ENCODE measurements around the gene RABGAP1.

RABGAP1 gene

DNA sequence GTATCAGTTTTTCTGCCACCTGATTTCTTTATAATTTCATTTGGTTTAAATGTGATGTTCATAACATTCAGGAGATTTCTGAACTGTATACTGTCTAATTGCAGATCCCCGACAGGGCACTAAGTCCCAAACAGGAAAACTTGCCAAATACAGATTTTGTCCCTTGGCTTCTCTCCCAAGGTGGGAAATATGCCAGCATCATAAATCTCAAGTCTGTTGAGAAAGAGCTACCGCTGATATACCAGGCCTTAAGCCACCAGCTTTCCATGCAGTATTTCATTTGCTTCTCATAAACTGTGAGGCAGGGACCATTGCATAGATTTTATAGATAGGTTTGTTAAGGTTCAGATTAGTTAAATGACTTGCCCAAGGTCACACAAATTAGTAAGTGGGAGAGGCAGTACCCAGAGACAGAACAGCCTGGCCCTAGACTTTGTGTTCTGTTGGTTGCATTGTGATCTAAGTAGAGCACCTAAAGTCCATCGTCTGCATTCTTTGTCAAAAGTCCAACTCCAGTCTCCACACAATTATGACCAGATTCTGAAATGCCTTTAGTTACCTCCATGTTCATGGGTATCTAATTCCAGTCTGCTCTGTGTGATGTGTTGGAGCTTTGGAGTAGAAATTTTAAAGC, 108.9 kb downstream of the RABGAP1 start:
- no peak for DNase-seq

GRCh38 chr9:123053046-123053445, 112.2 kb downstream of the RABGAP1 start:
- no peak for DNase-seq

DNA sequence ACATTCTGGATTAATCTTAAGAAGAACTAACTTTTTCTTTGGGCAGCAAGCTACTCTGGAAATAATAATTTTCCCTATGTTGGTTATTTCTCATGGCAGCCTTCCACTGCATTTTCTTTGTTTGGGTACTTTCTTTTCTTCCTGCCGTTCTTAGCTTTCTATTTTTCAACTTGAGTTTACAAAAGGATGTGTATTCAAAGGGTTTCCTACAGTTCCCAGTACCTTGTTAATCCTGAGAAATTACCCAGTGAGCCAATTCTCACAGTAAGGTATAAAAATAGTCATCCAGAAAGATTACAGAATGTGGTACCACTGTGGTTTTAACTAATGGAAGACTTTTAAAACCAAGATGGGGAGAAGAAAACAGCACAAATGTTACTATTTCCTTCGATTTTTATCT, 112.9 kb downstream of the RABGAP1 start:
- no peak for DNase-seq

GRCh38 chr9:123058834-123059233, 118.0 kb downstream of the RABGAP1 start:
- no peak for DNase-seq

DNA sequence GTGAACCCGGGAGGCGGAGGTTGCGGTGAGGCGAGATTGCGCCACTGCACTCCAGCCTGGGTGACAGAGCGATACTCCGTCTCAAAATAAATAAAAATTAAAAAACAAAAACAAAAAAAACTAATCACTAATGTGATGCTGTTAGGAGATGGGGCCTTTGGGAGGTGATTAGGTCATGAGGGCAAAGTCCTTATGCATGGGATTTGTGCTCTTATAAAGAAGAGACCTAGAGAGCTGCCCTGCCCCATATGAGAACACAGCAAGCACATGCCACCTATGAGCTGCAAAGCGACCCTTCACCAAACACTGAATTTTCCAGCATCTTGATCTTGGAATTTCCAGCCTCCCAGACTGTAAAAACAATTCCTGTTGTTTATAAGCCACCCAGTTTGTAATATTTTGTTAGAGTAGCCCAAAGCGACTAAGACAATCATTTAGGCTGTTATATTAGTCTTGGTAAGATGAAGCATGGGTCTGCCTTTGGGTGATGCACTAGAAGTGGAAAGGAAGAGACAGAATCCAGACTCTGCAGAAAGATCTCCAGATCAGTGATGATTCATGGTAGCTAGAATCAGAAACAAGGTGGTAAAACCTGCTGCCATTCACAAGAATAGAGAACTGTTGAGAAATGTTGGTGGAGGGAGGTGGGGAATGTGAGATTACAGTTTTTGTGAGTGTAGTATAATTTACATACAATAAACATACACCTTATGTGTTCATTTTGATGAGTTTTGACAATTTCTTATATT, 118.8 kb downstream of the RABGAP1 start:
- no peak for DNase-seq

GRCh38 chr9:123061216-123061615, 120.4 kb downstream of the RABGAP1 start:
- DNase-seq, result no peak

DNA sequence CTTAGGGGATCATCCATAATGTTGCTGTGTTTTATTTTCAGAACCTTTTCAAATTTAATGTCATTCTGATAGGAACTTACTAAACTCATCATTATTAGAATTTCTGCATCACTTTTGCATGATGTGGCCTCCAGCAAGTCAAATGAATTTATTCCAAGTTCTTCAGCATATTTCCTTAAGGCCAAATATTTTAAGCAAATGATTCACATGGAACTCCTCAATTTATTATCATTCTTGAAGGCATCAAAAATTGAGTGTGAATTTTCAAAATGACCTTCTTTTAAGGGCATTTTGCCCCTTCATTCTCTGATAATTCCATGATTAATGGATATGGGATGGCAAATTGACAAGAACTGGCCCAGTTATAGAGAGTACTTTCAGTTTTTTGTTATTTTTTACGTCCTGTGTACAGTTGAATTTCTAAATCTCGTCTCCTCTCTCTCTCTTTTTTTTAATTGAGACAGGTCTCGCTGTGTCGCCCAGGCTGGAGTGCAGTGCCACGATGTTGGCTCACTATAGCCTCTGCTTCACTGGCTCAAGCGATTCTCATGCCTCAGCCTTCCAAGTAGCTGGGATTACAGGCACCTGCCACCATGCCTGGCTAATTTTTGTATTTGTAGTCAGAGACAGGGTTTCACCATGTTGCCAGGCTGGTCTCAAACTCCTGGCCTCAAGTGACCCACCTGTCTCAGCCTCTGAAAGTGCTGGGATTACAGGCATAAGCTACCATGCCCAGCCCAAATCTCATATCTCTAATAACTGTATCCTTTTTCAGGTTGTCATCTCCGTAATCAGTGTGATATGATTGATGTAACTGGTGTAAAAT, 121.7 kb downstream of the RABGAP1 start:
- no peak for DNase-seq

- DNase-seq, result no peak
These were observed 122.4 kb downstream of the RABGAP1 start for GRCh38 chr9:123063177-123063598.

DNA sequence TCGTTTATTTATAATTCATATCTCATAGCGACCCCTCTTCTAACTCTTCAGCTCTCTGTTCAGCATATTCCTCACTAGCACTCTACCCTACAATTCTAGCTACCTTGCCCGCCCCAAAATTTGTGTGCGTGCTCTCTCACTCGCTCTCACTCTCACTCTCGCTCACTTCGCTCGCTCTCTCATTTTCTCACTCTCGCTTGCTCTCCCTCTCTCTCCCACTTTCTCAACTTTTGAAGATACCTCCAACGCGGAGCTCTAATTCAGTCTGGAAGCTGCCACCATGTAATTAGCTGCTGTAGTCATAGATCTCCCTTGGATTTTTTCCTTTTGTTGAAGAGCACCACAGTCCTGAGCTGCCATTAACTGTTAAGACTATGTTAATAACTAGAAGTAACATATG, 123.1 kb downstream of the RABGAP1 start:
- DNase-seq, result no peak

GRCh38 chr9:123064716-123065115, 123.9 kb downstream of the RABGAP1 start:
- no peak for DNase-seq

DNA sequence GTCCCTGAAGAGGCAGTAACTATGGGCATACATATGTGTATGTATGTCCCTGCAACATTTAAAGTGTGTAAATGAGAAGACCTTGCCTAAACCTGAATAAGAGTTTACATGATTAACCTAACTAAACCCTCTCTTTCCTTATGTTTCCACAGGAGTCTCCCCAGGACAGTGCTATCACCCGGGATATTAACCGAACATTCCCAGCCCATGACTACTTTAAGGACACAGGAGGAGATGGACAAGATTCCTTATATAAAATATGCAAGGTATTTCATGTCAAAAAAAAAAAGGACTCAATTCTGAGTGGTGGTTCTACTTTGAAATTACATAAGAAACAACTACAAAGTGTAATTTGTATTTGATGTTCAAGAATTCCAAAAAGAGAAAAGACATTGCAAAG, 124.4 kb downstream of the RABGAP1 start:
- no peak for DNase-seq

GRCh38 chr9:123067136-123067535, 126.3 kb downstream of the RABGAP1 start:
- no peak for DNase-seq

DNA sequence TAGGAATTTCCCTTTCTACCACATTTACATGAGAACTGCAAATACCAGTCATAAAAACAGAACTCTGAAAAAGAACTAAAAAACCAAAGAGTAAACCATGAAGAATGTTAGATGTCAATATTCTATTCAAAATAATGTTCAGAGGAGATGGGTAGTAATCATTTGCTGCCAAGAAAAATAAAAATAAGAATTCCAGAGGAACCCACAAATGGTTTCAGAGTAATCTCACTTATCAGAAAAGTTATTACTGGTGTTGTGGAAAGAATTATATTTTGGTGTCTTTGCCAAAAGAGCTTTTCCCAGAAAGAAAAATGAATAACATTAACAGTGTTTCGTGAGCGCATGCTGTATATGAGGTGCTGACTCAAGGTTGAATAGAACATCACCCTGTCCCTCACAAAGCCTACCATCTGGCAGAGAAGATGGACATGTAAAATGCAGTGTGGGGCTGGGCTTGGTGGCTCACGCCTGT, 128.2 kb downstream of the RABGAP1 start:
- no peak for DNase-seq

DNA sequence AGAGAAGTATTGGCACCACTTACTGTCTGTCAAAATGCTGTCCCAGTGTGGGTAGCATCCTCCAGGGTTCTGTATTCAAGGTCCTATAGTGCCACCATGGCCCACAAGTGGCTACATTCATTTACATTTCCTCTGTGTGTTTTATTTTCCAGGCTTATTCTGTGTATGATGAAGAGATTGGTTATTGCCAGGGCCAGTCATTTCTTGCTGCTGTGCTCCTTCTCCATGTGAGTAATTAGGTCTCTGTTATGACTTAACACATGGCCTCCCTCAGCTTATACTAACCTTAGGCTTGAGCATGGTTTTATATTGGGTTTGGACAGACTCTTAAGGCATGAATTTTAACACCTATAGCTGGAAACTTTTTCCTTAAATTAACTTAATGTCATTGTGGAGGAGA, 129.4 kb downstream of the RABGAP1 start:
- DNase-seq, result peak in 1 of 5 experiments; percentile 17

DNA sequence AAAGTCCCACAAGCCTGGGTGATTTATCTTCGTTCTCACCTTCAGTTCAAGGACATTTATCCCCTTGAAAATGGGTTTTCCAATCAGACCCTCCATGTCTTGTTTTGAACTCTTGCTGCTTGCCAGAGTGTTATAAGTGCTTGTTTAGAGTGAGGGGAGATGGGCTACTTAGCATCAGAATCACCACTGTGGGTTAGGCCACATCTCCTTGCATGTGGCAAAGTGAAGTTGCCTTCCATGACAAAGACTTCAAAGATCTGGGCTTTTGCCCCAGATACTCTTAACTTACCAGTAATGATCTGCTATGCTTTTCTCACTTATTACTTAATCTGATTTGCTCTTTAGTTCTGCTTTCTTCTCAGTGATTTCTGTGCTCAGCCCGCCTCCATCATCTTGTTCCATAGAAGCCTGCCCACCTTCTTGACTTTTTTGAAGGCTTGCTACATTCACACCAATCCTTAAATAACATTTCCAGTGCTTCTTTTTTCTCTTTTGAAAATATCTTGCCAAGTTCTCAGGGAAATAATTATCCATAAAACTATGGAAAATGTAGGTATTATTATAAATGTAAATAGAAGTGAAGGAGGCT, 131.7 kb downstream of the RABGAP1 start:
- no peak for DNase-seq

- DNase-seq, result no peak
These were observed 132.6 kb downstream of the RABGAP1 start for GRCh38 chr9:123073441-123073840.

GRCh38 chr9:123073991-123074422, 133.2 kb downstream of the RABGAP1 start:
- no peak for DNase-seq

GRCh38 chr9:123074628-123075027, 133.8 kb downstream of the RABGAP1 start:
- no peak for DNase-seq

- DNase-seq, result peak in 1 of 5 experiments; percentile 13
These were observed 139.6 kb downstream of the RABGAP1 start for GRCh38 chr9:123080444-123080843.

- DNase-seq, result peak in 1 of 5 experiments; percentile 34
These were observed 141.0 kb downstream of the RABGAP1 start for GRCh38 chr9:123081824-123082223.

GRCh38 chr9:123083680-123084079, 142.9 kb downstream of the RABGAP1 start:
- no peak for DNase-seq

- DNase-seq, result no peak
These were observed 143.4 kb downstream of the RABGAP1 start for GRCh38 chr9:123084256-123084655.

DNA sequence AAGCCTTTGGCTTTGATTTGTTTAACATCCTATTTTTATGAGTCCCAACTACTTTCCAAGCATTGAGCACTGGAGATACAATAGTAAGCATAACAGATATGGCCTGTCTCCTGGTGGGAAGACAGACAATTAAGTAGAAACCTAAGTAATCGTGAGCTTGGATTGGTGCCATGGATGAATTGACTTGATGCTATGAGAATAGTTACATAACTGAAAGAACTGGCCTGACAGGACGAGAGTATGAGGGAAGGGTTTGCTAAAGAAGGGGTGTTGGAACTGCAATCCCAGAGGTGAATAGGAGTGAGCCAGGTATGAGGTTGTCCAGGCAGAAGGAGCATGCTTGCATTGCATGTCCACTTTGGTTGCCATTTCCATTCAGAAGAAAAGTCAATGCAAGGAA, 145.1 kb downstream of the RABGAP1 start:
- no peak for DNase-seq
